GM13976 (cell line): ENCODE results near the gene TTYH3.

Source experiments
- DNase-seq: peaks from one replicate; pipeline ENCODE4 v3.0.0; 2012; ENCODE audit warnings: low spot score
- in situ Hi-C: fragments of 300-500 bp; cut with MboI; formaldehyde crosslinking; loops from one replicate; pipeline ENCODE4 v1.12.0; 2022; ENCODE audit warnings: low sequenced_read_pairs, mixed read lengths, inconsistent platforms; ENCODE audit not compliant: unreplicated experiment
- TF ChIP-seq, protein P1 (sequence below): IDR thresholded peaks from 2 replicates; pipeline ENCODE4 v1.5.1; 2012; ENCODE audit warnings: borderline replicate concordance, mild to moderate bottlenecking; ENCODE audit not compliant: insufficient read depth; ENCODE audit errors: extremely low read depth, missing control alignments, control extremely low read depth

Gene TTYH3

DNA sequence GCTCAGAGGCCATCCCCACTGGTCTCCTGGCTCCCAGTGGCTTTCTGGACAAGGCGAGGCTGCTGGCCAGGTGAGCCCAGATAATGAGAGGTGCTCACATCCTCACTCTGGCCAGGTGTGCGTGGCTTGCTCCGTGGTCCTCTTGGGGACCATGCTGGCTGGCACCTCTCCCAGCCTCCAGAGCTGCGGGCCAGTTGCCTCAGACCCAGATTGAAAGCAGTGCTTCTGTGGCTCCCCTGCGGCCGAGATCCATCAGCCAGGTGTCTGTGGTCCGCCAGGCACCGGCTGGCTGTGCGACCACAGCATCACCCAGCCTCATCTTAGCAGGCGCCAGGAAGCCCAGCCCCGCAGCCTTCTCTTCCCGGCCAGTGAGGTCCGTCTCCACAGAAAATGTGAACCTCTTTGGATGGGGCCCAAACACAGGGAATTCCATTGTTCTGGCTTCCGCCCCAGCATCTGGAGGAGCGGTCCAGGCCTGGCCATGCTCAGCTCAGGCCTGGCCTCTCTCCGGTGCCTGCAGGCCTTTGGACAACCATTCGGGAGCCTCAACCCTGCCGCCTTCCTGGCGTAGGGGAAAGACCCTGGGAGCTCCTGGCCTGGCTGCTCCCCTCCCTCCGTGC is 5.2 kb upstream of the TTYH3 start:
- no peak for DNase-seq
- in situ Hi-C loops, result no loop called here
- TF ChIP-seq, protein P1, sequence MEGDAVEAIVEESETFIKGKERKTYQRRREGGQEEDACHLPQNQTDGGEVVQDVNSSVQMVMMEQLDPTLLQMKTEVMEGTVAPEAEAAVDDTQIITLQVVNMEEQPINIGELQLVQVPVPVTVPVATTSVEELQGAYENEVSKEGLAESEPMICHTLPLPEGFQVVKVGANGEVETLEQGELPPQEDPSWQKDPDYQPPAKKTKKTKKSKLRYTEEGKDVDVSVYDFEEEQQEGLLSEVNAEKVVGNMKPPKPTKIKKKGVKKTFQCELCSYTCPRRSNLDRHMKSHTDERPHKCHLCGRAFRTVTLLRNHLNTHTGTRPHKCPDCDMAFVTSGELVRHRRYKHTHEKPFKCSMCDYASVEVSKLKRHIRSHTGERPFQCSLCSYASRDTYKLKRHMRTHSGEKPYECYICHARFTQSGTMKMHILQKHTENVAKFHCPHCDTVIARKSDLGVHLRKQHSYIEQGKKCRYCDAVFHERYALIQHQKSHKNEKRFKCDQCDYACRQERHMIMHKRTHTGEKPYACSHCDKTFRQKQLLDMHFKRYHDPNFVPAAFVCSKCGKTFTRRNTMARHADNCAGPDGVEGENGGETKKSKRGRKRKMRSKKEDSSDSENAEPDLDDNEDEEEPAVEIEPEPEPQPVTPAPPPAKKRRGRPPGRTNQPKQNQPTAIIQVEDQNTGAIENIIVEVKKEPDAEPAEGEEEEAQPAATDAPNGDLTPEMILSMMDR, result no peak

DNA sequence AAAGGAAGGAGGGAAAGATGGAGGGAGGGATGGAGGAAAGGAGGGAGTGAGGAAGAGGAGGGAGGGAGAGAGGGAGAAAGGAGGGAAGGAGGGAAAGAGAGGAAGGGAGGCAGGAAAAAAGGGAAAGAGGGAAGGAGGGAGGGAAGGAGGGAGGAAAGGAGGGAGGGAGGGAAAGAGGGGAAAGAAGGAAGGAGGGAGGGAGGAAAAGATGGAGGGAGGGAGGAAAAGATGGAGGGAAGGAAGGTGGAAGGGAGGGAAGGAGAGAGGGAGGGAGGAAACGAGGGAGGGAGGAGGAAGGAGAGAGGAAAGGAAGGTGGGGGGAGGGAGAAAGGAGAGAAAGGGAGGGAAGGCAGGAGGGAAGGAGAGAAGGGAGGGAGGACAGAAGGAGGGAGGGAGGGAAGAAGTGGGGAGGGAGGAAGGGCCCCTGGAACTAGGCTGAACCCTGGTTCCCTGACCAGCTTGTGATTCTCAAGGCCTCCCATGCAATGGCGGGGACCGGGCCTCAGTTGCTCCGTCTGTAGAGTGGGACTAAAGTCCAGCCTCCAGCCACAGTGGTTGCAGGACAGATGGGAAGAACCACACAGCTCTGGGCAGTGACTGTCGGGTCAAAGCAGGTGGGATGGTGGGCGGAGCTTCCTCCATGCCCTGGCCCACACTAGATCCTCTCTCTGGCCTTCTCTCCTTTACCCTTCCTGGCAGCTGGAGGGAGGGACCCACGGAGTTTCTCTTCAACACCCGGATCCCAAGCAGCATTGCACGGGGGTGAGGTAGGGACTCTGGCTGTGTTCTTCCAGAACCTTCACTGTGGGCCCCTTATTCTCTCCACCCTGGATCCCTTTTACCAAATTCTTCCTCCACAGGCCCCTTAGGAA is 4.3 kb upstream of the TTYH3 start:
- in situ Hi-C loops, result no loop called here
- no peak for DNase-seq
- TF ChIP-seq, protein P1, result no peak

DNA sequence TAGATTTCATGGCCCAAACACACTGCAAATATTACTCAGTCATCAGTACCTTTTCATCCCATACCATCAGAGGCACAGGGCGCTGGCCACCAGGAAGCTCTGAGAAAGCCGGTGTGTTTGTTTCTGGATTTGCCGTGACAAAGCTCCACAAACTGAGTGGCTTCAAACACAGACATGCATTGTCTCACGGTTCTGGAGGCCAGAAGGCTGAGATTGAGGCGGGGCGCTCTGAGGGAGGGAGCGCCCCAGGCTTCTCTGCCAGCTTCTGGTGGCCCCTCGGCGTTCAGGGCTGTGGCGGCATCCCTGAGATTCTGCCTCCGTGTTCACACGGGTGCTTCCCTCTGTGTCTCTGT is 3.7 kb upstream of the TTYH3 start:
- no peak for DNase-seq
- in situ Hi-C loops, result no loop called here
- TF ChIP-seq, protein P1, result no peak

DNA sequence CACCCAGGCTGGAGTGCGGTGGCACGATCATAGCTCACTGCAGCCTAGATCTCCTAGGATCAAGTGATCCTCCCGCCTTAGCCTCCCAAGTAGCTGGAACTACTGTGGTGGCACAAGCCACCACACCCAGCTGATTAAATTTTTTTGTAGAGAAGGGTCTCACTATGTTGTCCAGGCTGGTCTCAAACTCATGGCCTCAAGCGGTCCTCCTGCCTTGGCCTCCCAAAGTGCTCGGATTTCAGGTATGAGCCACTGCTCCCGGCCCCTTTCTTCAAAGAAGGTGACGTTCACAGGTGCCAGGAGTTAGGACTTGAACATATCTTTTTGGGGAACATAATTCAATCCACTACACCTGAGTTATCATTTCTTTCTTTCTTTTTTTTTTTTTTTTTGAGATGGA is 2.9 kb upstream of the TTYH3 start:
- DNase-seq, result no peak
- in situ Hi-C loops, result no loop called here
- TF ChIP-seq, protein P1, result no peak

DNA sequence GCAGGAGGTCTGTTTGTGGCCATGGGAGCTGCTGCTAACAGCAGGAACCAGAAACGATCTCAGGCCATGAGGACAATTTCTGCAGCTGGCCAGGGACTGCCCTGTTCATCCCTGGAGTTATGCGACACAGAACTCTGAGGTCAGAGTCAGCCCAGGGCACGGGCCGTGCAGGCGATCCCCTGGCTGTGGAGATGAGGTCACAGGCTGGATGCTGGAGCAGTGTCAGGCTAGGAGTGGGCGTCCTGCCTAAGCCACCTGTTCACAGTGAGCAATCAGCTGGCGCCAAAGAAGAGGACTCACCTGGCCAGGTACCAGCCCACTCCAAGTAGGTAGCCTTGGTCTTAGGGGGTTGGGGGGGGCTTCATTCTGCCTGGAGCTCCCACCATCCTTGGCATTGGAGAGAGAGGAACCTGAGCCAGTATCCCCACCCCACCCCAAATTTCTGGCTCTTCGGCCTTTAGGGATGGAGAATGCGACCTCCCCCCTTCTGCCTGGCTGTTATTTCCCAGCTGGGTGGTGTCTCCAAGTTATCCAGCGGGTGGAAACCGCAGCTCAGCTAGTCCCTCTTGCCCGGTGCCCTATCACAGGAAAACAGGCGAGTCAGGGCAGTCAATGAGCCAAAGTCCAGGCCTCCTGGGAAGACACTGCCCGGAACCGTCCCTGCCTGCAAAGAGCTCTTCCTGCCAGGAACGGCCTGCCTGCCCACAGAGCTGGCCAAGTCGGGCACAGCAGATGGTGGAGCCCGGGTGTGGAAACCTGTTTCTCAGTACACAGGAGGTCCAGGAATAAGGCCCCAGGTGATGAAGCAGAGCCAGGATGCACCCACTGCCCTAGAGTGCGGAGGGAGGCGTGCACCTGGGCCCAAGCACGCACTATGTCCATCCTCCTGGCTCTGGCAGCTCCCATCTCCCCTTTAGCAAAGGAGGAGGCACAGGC is 1.8 kb upstream of the TTYH3 start:
- DNase-seq, result no peak
- in situ Hi-C loops, result no loop called here
- TF ChIP-seq, protein P1, result no peak
